Dedifferentiated amniotic fluid mesenchymal stem cell (primary cell): Measurements from ENCODE around the gene LIFR.
A peak's percentile ranks its signal among the peaks of the same experiment; 100 is the strongest.

Source experiments
- DNase-seq: peaks from one replicate; pipeline ENCODE4 v3.0.0-alpha.2; 2016; ENCODE audit errors: extremely low spot score

LIFR gene

DNA sequence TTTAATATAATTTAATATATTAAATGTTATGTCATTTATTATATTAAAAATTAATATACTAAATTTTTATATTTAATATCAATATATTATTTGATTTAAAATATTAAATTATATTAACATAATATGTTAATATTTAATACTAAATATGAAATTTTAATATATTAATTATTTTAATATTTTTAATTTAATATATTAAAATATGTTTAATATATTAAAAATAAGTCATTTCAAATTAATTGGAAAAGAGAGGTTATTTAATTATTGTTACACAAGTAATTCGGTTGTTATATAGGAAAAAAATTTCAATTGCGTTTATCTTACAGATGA lies 114.2 kb downstream of the LIFR start:
- DNase-seq, result no peak

DNA sequence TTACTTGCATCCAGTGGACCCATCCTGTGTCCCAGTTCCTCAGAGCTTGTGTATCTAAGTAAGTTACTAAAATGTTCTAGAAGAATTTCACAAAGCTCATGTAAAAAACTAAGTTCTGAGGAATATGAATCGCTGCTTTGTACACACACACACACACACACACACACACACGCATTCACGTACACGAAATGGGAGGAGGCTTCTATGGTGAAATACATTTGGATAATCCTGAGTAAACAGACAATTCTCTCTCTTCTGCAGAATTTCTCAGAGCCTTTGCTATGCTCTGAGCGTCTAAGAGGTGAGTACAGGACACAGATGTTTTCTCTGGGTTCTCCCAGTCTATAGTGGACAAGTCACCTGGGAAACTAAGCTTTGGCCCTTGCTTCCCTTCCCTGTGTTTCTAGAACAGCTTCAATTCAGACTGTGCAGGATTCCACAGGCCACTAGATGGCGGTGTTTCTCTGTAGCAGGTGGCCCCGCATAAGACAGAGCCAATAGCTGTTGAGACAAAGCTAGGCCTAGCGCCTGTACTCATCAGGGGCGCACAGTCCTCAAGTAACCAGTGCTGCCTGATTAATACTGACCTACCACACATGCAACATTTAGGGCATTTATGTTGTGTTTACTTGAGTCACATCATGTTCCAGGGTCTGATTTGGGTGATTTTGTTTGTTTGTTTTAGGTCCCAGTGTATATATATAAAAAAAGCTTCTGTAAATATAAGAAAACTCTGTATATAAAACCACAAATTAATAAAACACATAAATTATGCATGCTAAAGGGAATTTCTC lies 114.8 kb downstream of the LIFR start:
- DNase-seq, result peak; percentile 91

DNA sequence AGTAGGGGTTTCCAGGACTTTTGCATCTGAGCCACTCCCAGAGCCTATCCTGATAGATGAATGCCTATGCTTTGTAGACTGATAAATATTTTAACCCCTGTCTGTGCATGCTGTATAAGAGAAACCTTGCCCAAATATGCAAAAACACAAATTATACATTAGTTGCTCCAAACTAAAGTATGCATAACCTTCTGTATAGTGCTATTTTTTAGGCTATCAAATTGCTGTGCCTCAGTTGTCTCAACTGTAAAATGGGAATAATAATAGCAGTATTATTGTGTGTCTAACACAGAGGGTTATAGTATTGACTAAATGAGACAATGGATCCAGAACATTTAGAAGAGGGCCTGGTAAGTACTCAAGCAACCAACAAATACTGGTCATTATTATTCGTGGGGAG lies 117.7 kb downstream of the LIFR start:
- DNase-seq, result no peak

DNA sequence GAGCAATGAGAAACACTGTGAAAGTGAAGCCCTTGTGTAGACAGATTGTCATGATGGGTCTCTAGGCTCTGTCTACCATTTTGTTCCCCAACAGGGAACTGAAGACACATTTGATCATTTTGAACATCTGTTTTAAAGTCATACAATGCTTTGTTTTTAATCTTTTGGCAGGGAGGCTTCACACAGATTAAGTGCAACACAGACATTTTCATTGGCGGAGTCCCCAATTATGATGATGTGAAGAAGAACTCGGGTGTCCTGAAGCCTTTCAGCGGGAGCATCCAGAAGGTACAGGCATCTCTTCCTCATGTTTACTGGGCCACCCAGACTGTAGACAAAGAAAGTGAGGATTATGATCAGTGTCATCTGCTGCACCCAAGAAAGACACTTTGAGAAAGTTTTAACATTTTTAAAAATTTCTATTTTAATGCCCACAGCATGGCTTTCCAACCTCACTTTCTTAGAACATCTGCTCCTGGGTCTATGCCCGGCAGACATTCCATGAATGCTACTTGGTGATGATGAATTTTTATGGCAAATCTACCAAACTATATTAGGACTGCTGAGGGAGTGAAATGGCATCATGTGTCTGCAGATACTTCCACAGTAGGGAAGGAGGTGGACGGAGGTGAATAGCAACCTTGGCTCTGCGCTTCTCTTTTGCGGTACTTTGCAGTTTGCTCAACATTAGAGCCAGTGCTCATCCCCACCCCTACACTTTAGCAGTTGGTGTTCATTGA lies 121.3 kb downstream of the LIFR start:
- DNase-seq, result peak; percentile 40

DNA sequence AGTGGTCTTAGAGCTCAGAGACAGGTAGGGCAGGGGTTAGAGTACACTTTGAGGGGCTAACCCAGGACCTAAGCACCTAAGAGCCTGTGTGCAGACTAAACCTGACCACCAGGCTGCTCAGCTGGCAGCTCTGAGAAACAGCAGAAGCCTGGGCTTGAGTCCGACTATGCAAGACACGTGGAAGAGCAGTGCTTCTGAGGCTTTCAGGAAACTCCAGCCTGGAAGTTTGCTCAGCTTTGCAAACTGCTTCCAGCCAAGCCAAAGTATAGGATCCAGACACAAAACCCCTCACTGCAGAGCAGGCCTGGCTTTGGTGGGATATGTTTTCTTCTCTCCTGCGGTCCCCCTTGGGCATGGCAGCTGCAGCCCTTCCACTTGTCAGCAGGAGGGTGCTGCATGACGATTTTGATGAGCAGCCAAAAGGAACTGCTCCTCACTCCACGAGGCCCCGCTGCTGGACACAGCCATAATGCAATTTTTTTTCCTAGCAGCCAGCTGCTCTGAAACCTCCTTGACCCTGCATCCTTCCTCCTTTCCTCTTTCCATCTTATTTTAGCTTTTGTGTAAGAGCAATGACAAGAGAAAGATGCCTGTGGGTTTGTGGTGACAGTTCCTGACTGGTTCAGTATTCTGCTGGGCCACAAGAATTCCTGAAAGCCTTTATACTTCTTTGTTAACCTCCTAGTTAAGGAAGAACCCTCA lies 123.1 kb downstream of the LIFR start:
- no peak for DNase-seq

DNA sequence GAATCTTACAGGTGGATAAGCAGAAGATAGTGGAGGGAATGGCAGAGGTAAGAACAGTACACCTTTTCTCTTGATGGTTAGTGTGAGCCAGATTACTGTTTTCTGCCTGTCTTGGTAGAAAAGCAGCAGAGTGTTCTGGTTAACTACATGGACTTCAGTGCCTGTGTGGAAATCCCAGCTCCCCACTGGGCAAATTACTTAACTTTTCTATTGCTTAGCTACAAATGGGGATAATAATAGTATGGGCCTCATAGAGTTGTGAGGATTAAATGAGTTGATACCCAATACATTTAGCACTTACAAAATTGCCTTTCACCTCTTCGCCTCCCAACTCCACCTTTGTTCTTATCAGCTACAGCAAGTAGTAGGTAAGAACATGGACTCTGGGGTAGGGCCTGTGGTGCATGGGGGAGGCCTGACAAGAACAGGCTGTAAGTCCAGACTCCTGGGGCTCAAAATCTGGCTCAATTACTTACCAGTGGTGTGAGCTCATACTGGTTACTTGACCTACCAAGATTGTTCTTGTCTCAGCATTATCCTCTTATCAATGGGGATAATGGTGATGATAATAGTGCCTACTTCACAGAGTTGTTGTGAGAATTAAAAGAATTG lies 125.1 kb downstream of the LIFR start:
- no peak for DNase-seq

DNA sequence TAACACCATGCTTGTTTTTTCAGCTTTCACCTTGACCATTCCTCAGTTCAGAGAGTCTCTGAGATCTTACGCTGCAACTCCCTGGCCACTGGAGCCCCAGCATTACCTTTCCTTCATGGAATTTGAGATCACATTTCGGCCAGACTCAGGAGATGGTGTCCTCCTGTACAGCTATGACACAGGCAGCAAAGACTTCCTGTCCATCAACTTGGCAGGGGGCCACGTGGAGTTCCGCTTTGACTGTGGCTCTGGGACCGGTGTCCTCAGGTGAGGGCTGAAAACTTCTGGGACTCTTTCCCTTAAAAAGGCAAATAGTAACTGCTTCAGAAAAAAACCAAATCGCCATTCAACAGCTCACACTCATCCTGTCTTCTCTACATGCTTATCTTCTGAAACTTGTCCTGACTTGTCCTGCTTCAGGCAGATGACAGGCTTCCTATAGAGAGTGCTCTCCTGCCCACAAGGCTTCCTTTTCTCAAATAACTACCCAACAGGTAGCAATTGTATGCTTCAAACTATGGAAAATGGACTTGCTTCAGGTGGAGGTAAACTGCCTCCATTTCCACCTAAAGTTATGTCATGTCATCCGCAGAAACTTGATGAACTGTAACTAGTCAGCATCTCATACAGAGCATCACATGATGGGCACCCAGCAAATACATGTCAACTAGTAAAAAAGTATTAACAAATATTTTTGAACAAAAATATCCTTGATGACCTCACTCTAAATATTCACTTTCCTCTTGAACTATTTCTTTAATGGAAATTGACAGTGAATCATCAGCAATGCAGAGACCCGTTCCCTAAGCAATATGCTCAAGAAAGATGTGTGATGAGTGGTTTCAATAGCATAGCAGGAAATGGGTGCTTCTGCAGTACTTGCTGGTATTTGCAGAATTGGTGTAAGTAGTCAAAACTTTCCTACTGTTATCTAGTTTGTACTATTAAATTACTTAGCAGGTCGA lies 129.2 kb downstream of the LIFR start:
- DNase-seq, result no peak

DNA sequence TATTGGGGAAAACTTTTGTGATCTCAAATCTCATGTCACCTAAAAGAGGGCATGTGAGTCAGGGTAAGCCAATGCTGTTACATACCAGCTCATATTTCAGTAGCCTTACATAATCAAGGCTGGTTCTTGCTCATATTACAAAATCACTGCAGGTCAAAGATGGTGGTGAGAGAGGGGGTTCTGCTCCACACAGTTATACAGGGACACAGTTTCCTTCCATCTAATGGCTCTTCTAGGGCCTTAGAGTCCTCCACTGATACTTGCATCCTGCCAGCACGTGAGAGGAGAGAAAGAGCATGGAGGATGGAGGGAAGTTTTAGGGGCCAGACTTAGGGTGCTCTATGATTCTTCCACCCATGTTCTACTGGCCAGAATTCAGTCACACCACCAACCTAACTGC lies 130.0 kb downstream of the LIFR start:
- DNase-seq, result no peak
